Measurements from ENCODE around the gene NR1H3.
"Not testable (repeated sequence)": the region's sequence is repeated elsewhere in the genome, so short reads cannot be mapped to it uniquely, and the experiment has no call there.

- TF ChIP-seq POLR2A, POLR2AphosphoS5 (IDR thresholded peaks at IDR 0.05): not testable (repeated sequence)
- TF ChIP-seq, protein P1, sequence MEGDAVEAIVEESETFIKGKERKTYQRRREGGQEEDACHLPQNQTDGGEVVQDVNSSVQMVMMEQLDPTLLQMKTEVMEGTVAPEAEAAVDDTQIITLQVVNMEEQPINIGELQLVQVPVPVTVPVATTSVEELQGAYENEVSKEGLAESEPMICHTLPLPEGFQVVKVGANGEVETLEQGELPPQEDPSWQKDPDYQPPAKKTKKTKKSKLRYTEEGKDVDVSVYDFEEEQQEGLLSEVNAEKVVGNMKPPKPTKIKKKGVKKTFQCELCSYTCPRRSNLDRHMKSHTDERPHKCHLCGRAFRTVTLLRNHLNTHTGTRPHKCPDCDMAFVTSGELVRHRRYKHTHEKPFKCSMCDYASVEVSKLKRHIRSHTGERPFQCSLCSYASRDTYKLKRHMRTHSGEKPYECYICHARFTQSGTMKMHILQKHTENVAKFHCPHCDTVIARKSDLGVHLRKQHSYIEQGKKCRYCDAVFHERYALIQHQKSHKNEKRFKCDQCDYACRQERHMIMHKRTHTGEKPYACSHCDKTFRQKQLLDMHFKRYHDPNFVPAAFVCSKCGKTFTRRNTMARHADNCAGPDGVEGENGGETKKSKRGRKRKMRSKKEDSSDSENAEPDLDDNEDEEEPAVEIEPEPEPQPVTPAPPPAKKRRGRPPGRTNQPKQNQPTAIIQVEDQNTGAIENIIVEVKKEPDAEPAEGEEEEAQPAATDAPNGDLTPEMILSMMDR (IDR thresholded peaks at IDR 0.05), result not testable (repeated sequence)
Observed at GRCh38 chr11:47208008-47208552, 49.7 kb upstream of the NR1H3 start.
